ENCODE measurements around the gene C22orf23. TPM values are rescaled to one million over a fixed set of nuclear protein-coding genes. Genes with fewer than 3 reads are reported as not detected.

C22orf23 gene
- total and polyA plus RNA-seq, 2 of the 13 experiments (the other 11 are each of a cell fraction or from before 2014, with no cell fraction given), result 0.21 to 0.24 TPM

DNA sequence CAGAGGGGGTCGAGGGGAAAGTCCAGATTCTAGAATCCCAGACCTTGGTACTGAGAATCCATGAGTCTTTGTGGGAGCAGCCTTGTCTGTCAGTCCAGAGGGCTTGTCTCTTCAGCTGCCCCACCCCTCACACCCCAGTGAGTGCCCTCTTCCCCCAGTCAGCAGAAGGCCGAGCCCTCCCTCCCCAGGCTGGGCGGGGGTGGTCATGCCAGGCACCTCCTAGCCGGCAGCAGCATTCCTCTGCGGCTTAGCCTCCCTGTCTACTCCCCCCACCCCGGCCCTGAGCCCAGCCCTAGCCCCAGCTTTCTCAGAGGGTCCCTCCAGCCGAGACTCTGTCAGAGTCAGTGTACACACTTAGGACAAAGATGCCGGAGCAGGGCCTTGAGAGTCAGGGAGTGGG is 26.4 kb upstream of the C22orf23 start:
- Histone ChIP-seq H3K4me2 (ENCODE audit: low read depth, low read length) (no peak overlapping the region), H3K36me3 (replicated peaks in 1 of 2; ENCODE audit: control insufficient read depth in 1 of 2, insufficient read depth in 2 of 2, low read length in 2 of 2) (no peaks in the 10 kb centered on the region), H3K4me1 (ENCODE audit: insufficient read depth, low read length) (peaks cover 39% of the 10 kb centered on the region), H3K27ac (ENCODE audit: extremely low read length, insufficient read depth, low read length) (no peak overlapping the region), H3K4me3 (replicated peaks in 1 of 3; ENCODE audit: insufficient read depth in 1 of 3, low read depth in 2 of 3, low read length in 3 of 3) (no peak overlapping the region), H3K9me3 (ENCODE audit: low read length) (no peaks in the 10 kb centered on the region), H4K20me1 (ENCODE audit: insufficient read depth, low read length) (no peaks in the 10 kb centered on the region), H3K79me2 (ENCODE audit: insufficient read depth, low read length) (no peaks in the 10 kb centered on the region), H3K27me3 (ENCODE audit: control insufficient read depth in 1 of 2, insufficient read depth in 2 of 2, low read length in 2 of 2) (no peaks in the 10 kb centered on the region), H3K9ac (ENCODE audit: insufficient read depth, low read depth, low read length) (no peak overlapping the region), H2AFZ (ENCODE audit: low read length) (no peak overlapping the region)
- in situ Hi-C loops (cut with HindIII; ENCODE audit: extremely low pct_ligation_motif_present, low pct_unique_long_range_greater_than_20kb) (no loop called here), intact Hi-C loops (cut with micrococcal nuclease; ENCODE audit: unreplicated experiment) (no loop called here)
- 81% methylated on average over 6 of the region's 8 CpGs for WGBS (ENCODE audit: low lambda C conversion rate)
- TF ChIP-seq GATA4 (IDR thresholded peaks at IDR 0.05; ENCODE audit: borderline replicate concordance, low read depth) (no peak), ZBTB3 (CRISPR knock-in tag; IDR thresholded peaks at IDR 0.05; ENCODE audit: borderline replicate concordance, low read depth) (no peak), ZNF629 (CRISPR knock-in tag; conservative IDR thresholded peaks at IDR 0.05) (no peak), JUND (CRISPR knock-in tag; IDR thresholded peaks at IDR 0.05) (no peak)
- TF ChIP-seq, protein P1, sequence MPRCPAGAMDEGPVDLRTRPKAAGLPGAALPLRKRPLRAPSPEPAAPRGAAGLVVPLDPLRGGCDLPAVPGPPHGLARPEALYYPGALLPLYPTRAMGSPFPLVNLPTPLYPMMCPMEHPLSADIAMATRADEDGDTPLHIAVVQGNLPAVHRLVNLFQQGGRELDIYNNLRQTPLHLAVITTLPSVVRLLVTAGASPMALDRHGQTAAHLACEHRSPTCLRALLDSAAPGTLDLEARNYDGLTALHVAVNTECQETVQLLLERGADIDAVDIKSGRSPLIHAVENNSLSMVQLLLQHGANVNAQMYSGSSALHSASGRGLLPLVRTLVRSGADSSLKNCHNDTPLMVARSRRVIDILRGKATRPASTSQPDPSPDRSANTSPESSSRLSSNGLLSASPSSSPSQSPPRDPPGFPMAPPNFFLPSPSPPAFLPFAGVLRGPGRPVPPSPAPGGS (CRISPR knock-in tag; IDR thresholded peaks at IDR 0.05), result no peak
- ATAC-seq (no peak), FAIRE-seq (no peak), DNase-seq (ENCODE audit: low spot score) (no peak)
- POLR2A ChIA-PET, result no interaction called here
- CTCF ChIA-PET (ENCODE audit: low intra/inter-chr PET ratio, low total read pairs), result no interaction called here
- no TSS peak for BruUV-seq (replicated peaks)

DNA sequence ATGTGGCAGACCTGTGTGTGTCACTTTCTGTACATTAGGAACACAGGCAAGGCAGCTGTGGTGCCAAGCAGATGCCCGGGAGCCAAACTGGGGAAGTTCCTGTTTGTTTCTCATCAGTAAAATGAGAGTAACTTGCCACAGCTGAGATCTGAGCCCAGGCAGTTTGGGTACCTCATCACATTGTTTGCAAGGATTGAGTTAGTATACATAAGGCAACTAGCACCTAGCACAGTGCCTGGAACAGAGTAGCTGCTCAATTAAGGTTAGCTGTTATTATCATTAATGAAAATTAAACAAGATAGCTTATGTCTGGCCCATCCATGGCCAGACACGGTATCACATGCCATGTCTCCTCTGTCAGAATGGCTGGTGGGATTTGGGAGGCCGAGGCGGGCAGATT is 23.1 kb upstream of the C22orf23 start:
- Histone ChIP-seq H3K4me2 (ENCODE audit: low read depth, low read length) (no peak overlapping the region), H3K9me3 (ENCODE audit: low read length) (no peaks in the 10 kb centered on the region), H3K36me3 (replicated peaks in 1 of 2; ENCODE audit: control insufficient read depth in 1 of 2, insufficient read depth in 2 of 2, low read length in 2 of 2) (no peaks in the 10 kb centered on the region; a peak in 2 of 5 replicates), H3K27me3 (ENCODE audit: control insufficient read depth in 1 of 2, insufficient read depth in 2 of 2, low read length in 2 of 2) (no peaks in the 10 kb centered on the region), H3K4me1 (ENCODE audit: insufficient read depth, low read length) (peaks cover 32% of the 10 kb centered on the region), H4K20me1 (ENCODE audit: insufficient read depth, low read length) (no peaks in the 10 kb centered on the region), H2AFZ (ENCODE audit: low read length) (no peak overlapping the region), H3K79me2 (ENCODE audit: insufficient read depth, low read length) (no peaks in the 10 kb centered on the region), H3K27ac (ENCODE audit: extremely low read length, insufficient read depth, low read length) (no peak overlapping the region), H3K4me3 (replicated peaks in 1 of 3; ENCODE audit: insufficient read depth in 1 of 3, low read depth in 2 of 3, low read length in 3 of 3) (no peak overlapping the region), H3K9ac (ENCODE audit: insufficient read depth, low read depth, low read length) (no peak overlapping the region)
- in situ Hi-C loops (cut with HindIII; ENCODE audit: extremely low pct_ligation_motif_present, low pct_unique_long_range_greater_than_20kb), result no loop called here
- FAIRE-seq, result no peak
- intact Hi-C loops (cut with micrococcal nuclease; ENCODE audit: unreplicated experiment), result no loop called here
- ATAC-seq, result no peak
- DNase-seq (ENCODE audit: low spot score), result no peak
- 96% methylated on average over 4 of the region's 4 CpGs for WGBS (ENCODE audit: low lambda C conversion rate)
- ChIA-PET CTCF (ENCODE audit: low intra/inter-chr PET ratio, low total read pairs) (no interaction called here), POLR2A (no interaction called here)
- BruUV-seq (replicated peaks), result no TSS peak
- TF ChIP-seq HES4 (CRISPR knock-in tag; IDR thresholded peaks at IDR 0.05; ENCODE audit: borderline replicate concordance), result no peak
- no peak for TF ChIP-seq ZNF788 (CRISPR knock-in tag; IDR thresholded peaks at IDR 0.05; ENCODE audit: borderline replicate concordance)
- TF ChIP-seq, protein P2, sequence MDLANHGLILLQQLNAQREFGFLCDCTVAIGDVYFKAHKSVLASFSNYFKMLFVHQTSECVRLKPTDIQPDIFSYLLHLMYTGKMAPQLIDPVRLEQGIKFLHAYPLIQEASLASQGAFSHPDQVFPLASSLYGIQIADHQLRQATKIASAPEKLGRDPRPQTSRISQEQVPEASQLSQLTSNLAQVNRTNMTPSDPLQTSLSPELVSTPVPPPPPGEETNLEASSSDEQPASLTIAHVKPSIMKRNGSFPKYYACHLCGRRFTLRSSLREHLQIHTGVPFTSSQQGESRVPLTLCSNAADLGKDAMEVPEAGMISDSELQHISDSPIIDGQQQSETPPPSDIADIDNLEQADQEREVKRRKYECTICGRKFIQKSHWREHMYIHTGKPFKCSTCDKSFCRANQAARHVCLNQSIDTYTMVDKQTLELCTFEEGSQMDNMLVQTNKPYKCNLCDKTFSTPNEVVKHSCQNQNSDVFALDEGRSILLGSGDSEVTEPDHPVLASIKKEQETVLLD (CRISPR knock-in tag; IDR thresholded peaks at IDR 0.05; ENCODE audit: low read depth), result no peak
- TF ChIP-seq, protein P3, sequence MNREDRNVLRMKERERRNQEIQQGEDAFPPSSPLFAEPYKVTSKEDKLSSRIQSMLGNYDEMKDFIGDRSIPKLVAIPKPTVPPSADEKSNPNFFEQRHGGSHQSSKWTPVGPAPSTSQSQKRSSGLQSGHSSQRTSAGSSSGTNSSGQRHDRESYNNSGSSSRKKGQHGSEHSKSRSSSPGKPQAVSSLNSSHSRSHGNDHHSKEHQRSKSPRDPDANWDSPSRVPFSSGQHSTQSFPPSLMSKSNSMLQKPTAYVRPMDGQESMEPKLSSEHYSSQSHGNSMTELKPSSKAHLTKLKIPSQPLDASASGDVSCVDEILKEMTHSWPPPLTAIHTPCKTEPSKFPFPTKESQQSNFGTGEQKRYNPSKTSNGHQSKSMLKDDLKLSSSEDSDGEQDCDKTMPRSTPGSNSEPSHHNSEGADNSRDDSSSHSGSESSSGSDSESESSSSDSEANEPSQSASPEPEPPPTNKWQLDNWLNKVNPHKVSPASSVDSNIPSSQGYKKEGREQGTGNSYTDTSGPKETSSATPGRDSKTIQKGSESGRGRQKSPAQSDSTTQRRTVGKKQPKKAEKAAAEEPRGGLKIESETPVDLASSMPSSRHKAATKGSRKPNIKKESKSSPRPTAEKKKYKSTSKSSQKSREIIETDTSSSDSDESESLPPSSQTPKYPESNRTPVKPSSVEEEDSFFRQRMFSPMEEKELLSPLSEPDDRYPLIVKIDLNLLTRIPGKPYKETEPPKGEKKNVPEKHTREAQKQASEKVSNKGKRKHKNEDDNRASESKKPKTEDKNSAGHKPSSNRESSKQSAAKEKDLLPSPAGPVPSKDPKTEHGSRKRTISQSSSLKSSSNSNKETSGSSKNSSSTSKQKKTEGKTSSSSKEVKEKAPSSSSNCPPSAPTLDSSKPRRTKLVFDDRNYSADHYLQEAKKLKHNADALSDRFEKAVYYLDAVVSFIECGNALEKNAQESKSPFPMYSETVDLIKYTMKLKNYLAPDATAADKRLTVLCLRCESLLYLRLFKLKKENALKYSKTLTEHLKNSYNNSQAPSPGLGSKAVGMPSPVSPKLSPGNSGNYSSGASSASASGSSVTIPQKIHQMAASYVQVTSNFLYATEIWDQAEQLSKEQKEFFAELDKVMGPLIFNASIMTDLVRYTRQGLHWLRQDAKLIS (CRISPR knock-in tag; IDR thresholded peaks at IDR 0.05), result no peak
- TF ChIP-seq ZNF652 (CRISPR knock-in tag; IDR thresholded peaks at IDR 0.05; ENCODE audit: borderline replicate concordance, low read depth), result no peak
- TF ChIP-seq TEAD3 (CRISPR knock-in tag; optimal IDR thresholded peaks at IDR 0.05; ENCODE audit: borderline replicate concordance), result no peak
- TF ChIP-seq, protein P4, sequence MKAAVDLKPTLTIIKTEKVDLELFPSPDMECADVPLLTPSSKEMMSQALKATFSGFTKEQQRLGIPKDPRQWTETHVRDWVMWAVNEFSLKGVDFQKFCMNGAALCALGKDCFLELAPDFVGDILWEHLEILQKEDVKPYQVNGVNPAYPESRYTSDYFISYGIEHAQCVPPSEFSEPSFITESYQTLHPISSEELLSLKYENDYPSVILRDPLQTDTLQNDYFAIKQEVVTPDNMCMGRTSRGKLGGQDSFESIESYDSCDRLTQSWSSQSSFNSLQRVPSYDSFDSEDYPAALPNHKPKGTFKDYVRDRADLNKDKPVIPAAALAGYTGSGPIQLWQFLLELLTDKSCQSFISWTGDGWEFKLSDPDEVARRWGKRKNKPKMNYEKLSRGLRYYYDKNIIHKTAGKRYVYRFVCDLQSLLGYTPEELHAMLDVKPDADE (CRISPR knock-in tag; IDR thresholded peaks at IDR 0.05), result no peak

Data from HepG2 (cell line).